Neural cell (in vitro differentiated cells): Measurements from ENCODE around the gene MAML3.

Experiments used
- CTCF ChIP-seq: fragments of 450-650 bp; IDR thresholded peaks from 2 replicates; pipeline ENCODE4 v1.5.1; 2014; ENCODE audit warnings: antibody characterized with exemption, mild to moderate bottlenecking, moderate library complexity; ENCODE audit not compliant: poor library complexity, severe bottlenecking
- EZH2 ChIP-seq: fragments of 200-600, 300-800 bp; shearing (Covaris generic), sonication (generic); IDR thresholded peaks from 2 replicates; pipeline ENCODE4 v1.6.1; 2014; ENCODE audit warnings: antibody characterized with exemption, low read length, borderline replicate concordance, mild to moderate bottlenecking; ENCODE audit not compliant: insufficient read depth, poor library complexity, severe bottlenecking
- MXI1 ChIP-seq: fragments of 450-650 bp; conservative IDR thresholded peaks from 2 replicates; pipeline ENCODE4 v1.6.1; 2014; ENCODE audit warnings: antibody characterized with exemption, mild to moderate bottlenecking; ENCODE audit not compliant: poor library complexity, severe bottlenecking
- POLR2AphosphoS5 ChIP-seq: IDR thresholded peaks from 2 replicates; pipeline ENCODE4 v1.6.1; 2012
- RAD21 ChIP-seq: fragments of 450-650 bp; conservative IDR thresholded peaks from 2 replicates; pipeline ENCODE4 v1.6.1; 2014; ENCODE audit warnings: antibody characterized with exemption, mild to moderate bottlenecking, moderate library complexity
- SMC3 ChIP-seq: fragments of 450-650 bp; conservative IDR thresholded peaks from 2 replicates; pipeline ENCODE4 v1.6.1; 2014; ENCODE audit warnings: antibody characterized with exemption, mild to moderate bottlenecking, moderate library complexity; ENCODE audit not compliant: poor library complexity
- TAF1 ChIP-seq: IDR thresholded peaks from 2 replicates; pipeline ENCODE4 v1.6.1; 2012; ENCODE audit warnings: low read depth

GRCh38 chr4:139957986-139958738, 195.8 kb downstream of the MAML3 start:
- TF ChIP-seq CTCF: no peak
- no peak for TF ChIP-seq POLR2AphosphoS5
- no peak for TF ChIP-seq RAD21
- no peak for TF ChIP-seq TAF1
- TF ChIP-seq EZH2: no peak
- no peak for TF ChIP-seq SMC3
- TF ChIP-seq MXI1: no peak
